ENCODE data around the gene CLASRP.

The CLASRP gene

DNA sequence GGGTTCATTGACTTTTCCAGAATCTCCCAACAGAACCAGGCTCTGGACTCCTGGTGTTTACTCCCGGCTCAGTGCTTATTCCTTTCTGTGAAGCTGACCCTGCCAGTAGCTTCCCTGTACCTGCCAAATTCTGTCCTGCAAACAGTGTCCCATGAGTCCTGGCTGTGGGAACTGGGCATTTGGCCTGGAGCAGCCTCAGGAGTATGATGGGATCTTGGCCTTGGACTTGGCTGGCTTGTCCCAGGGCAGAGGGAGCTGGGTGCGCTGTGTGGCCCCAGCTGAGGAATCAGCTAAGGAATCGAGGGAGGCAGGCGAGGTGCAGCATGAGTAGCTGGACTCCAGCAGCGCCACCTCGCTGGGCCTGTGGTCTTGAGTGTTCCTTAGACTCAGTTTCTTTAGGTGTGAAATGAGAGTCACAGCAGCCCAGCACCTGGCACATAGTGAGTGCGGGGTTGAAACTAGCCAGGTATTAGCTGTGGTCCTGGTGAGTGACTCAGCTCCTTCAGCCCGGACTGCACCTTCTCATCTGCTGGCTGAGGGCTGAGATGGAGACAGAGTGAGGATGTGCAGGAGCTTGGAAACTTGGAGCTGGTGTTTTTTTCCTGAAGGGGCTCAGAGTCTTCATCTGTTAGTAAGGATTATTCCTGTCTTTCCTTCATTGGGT, 10.4 kb downstream of the CLASRP start:
- Histone ChIP-seq H3K9me3 (replicated peaks; ENCODE audit: low read length) (no peaks in the 10 kb centered on the region), H3K27me3 (ENCODE audit: control insufficient read depth, insufficient read depth, low read length) (no peaks in the 10 kb centered on the region), H3K4me1 (ENCODE audit: control insufficient read depth, insufficient read depth, low read length) (no peaks in the 10 kb centered on the region), H3K4me2 (ENCODE audit: low read length) (no peak overlapping the region), H3K4me3 (ENCODE audit: low read length) (no peak overlapping the region), H3K9ac (ENCODE audit: low read depth, low read length) (no peak overlapping the region), H3K36me3 (ENCODE audit: insufficient read depth, low read length) (peaks cover 47% of the 10 kb centered on the region)

DNA sequence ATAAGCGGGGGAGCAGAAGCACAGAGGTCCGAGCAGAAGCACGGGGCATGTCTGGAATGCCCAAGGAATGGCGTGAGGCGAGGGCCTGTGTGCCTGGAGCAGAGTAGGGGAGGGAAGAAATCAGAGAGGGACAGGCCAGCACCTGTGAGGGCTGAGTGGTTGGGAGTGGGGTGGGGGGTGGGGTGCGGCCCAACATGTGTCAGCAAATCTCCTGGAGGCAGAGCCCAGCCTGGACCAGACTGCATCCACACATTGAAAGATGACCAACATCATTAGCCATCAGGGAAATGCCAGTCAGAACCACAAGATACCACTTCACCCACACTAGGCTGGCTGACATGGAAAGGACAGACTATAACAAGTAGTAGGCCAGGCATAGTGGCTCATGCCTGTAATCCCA, 11.2 kb downstream of the CLASRP start:
- no peak overlapping the region for H3K4me2 ChIP-seq (ENCODE audit: low read length)
- no peak overlapping the region for H3K4me3 ChIP-seq (ENCODE audit: low read length)
- H3K27me3 ChIP-seq (ENCODE audit: control insufficient read depth, insufficient read depth, low read length), result no peaks in the 10 kb centered on the region
- no peaks in the 10 kb centered on the region for H3K4me1 ChIP-seq (ENCODE audit: control insufficient read depth, insufficient read depth, low read length)
- no peaks in the 10 kb centered on the region for H3K9me3 ChIP-seq (replicated peaks; ENCODE audit: low read length)
- H3K9ac ChIP-seq (ENCODE audit: low read depth, low read length), result no peak overlapping the region
- peaks cover 45% of the 10 kb centered on the region for H3K36me3 ChIP-seq (ENCODE audit: insufficient read depth, low read length)

DNA sequence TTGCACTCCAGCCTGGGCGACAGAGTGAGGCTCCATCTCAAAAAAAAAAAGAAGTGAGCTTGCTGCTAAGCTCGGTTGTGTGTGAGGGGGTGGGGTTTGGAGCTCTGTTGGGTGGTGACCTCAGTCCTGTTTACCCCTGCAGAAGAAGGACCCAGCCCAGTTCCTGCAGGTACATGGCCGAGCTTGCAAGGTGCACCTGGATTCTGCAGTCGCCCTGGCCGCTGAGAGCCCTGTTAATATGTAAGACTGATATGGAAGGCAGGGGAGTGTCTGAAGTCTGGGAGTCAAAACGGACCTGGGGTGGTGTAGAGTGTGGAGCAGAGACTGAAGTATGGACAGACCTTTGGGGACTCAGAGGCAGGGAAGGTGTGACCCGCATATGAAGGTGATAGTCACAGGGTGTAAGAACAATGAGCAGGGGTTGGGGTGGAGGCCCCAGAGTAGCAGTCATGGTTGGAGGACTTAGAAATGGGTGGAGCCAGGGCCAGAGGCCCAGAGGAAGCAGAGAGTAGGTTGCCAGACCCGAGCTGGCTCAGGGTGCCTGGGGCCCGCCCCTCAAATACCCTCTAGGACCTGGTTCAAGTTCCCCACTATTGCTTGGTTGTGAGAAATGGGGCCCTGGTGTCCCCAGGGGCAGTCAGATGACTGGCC, 13.2 kb downstream of the CLASRP start:
- Histone ChIP-seq H3K36me3 (ENCODE audit: insufficient read depth, low read length) (peaks cover 46% of the 10 kb centered on the region), H3K27me3 (ENCODE audit: control insufficient read depth, insufficient read depth, low read length) (no peaks in the 10 kb centered on the region), H3K4me2 (ENCODE audit: low read length) (no peak overlapping the region), H3K9ac (ENCODE audit: low read depth, low read length) (no peak overlapping the region), H3K4me1 (ENCODE audit: control insufficient read depth, insufficient read depth, low read length) (no peaks in the 10 kb centered on the region), H3K4me3 (ENCODE audit: low read length) (no peak overlapping the region), H3K9me3 (replicated peaks; ENCODE audit: low read length) (no peaks in the 10 kb centered on the region)

DNA sequence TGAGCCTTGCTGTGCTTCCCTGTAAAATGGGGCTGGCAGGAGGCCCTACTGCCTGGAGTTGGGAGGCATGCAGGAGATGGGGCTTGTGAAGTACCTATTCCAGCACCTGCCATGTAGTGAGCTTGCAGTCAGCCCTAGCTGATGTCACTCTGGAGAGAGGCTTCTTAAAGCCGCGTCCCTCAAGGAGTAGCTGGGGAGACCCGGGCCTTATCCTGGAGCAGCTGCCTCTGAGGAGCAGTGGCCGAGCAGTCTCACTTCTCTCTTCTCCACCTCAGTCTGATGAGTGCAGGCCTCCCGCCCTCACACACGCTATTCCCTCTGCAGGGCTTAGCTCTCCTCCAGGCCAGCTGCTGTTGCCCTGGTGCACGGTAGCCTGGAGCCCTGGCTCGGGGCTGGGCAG, 18.0 kb downstream of the CLASRP start:
- no peak overlapping the region for H3K4me2 ChIP-seq (ENCODE audit: low read length)
- H3K36me3 ChIP-seq (ENCODE audit: insufficient read depth, low read length), result peaks cover 84% of the 10 kb centered on the region
- H3K9ac ChIP-seq (ENCODE audit: low read depth, low read length), result no peak overlapping the region
- H3K4me3 ChIP-seq (ENCODE audit: low read length), result no peak overlapping the region
- no peaks in the 10 kb centered on the region for H3K9me3 ChIP-seq (replicated peaks; ENCODE audit: low read length)
- peaks cover 5% of the 10 kb centered on the region for H3K4me1 ChIP-seq (ENCODE audit: control insufficient read depth, insufficient read depth, low read length)
- H3K27me3 ChIP-seq (ENCODE audit: control insufficient read depth, insufficient read depth, low read length), result no peaks in the 10 kb centered on the region

DNA sequence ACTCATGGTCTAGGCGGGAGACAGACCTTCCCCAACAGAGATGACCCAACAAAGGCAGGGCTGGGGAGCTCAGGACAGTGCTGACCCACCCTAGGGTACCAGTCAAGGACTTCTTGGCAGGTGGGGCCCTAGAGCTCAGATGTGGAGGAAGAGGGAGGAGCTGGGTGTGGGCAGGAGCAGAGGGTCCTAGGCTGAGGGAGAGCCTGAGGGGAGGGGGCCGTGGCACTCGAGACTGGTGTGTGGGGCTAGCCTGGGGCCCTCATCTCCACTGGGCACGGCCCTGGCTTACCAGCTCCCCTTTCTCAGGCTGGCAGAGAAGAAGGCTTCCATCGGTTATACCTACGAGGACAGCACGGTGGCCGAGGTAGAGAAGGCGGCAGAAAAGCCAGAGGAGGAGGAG, 18.6 kb downstream of the CLASRP start:
- no peaks in the 10 kb centered on the region for H3K9me3 ChIP-seq (replicated peaks; ENCODE audit: low read length)
- H3K9ac ChIP-seq (ENCODE audit: low read depth, low read length), result no peak overlapping the region
- H3K27me3 ChIP-seq (ENCODE audit: control insufficient read depth, insufficient read depth, low read length), result no peaks in the 10 kb centered on the region
- no peak overlapping the region for H3K4me3 ChIP-seq (ENCODE audit: low read length)
- no peak overlapping the region for H3K4me2 ChIP-seq (ENCODE audit: low read length)
- peaks cover 81% of the 10 kb centered on the region for H3K36me3 ChIP-seq (ENCODE audit: insufficient read depth, low read length)
- H3K4me1 ChIP-seq (ENCODE audit: control insufficient read depth, insufficient read depth, low read length), result peaks cover 5% of the 10 kb centered on the region

DNA sequence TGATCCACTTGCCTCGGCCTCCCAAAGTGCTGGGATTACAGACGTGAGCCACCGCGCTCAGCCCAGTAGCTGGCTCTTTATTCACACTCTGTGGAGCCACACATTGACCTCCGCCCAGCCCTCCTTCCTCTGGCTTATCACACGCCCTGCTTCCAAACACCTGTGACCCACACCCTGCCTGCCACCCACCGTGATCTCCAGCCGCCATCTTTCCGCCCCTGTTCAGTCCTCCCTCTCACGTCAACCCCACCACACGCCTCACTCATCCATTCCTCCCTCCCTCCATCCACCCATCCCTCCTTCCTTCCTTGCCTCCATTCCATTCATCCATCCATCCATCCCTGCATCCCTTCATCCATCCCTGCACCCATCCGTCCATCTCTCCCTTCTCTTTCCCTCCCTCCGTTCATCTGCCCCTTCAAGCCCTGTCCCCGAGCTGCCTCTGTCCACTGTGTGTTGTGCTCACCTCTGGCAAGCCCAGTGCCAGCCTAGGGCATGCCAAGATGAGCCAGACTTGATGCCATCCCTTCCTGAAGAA, 19.8 kb downstream of the CLASRP start:
- Histone ChIP-seq H3K4me2 (ENCODE audit: low read length) (no peak overlapping the region), H3K9ac (ENCODE audit: low read depth, low read length) (no peak overlapping the region), H3K36me3 (ENCODE audit: insufficient read depth, low read length) (peaks cover 83% of the 10 kb centered on the region), H3K4me3 (ENCODE audit: low read length) (no peak overlapping the region), H3K9me3 (replicated peaks; ENCODE audit: low read length) (no peaks in the 10 kb centered on the region), H3K4me1 (ENCODE audit: control insufficient read depth, insufficient read depth, low read length) (peaks cover 5% of the 10 kb centered on the region), H3K27me3 (ENCODE audit: control insufficient read depth, insufficient read depth, low read length) (no peaks in the 10 kb centered on the region)

DNA sequence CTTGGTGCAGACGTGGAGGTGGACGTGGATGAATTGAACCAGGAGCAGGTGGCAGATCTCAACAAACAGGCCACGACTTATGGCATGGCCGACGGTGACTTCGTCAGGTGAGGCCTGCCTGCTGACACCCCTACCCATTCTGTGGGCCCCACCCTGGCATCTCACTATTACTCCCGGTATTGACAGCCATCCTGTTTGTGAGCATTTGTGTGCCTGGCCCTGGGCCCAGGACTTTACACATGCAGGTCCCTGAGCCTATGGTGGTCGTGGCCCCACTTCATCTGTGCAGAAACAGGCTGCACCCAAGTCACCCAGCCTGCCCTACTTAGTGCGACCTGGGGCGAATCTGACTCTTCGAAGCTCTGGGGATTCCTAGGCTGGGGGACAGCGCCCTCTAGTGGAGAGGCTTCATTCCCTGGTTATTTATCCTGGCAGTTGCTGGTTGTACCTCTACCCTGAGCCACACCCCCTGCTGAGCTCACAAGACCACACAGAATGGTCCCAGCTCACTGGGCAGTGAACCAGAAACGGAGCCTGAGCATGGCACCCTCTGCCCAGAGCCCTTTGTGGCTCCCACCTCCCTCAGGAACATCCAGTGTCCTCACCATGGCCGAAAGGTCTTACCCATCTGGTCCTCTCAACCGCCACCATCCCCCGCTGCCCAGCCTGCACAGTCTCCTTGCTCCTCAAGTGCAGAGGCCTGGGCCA, 20.6 kb downstream of the CLASRP start:
- H3K36me3 ChIP-seq (ENCODE audit: insufficient read depth, low read length), result peaks cover 82% of the 10 kb centered on the region
- H3K9ac ChIP-seq (ENCODE audit: low read depth, low read length), result no peak overlapping the region
- H3K9me3 ChIP-seq (replicated peaks; ENCODE audit: low read length), result no peaks in the 10 kb centered on the region
- H3K4me3 ChIP-seq (ENCODE audit: low read length), result no peak overlapping the region
- H3K27me3 ChIP-seq (ENCODE audit: control insufficient read depth, insufficient read depth, low read length), result no peaks in the 10 kb centered on the region
- peaks cover 5% of the 10 kb centered on the region for H3K4me1 ChIP-seq (ENCODE audit: control insufficient read depth, insufficient read depth, low read length)
- no peak overlapping the region for H3K4me2 ChIP-seq (ENCODE audit: low read length)

DNA sequence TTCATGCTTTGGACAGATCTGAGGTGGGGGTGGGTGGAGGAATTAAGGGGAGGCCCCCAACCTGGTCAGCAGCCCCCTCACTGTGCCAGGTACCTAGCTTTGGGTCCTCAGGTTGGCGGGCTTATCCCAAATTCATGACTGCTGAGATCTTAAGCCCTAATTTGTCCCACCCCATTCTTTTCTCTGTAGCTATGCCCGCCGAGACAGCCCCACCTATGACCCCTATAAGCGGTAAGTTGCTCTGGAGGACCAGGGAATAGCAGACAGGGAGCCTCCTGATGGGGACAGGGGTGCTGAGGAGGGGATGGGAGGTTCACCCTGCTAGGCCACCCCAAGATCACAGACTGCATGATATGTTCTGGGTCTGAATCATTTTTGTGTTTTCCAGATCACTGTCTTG, 23.1 kb downstream of the CLASRP start:
- peaks cover 84% of the 10 kb centered on the region for H3K36me3 ChIP-seq (ENCODE audit: insufficient read depth, low read length)
- H3K9ac ChIP-seq (ENCODE audit: low read depth, low read length), result no peak overlapping the region
- no peaks in the 10 kb centered on the region for H3K9me3 ChIP-seq (replicated peaks; ENCODE audit: low read length)
- peaks cover 5% of the 10 kb centered on the region for H3K4me1 ChIP-seq (ENCODE audit: control insufficient read depth, insufficient read depth, low read length)
- H3K4me3 ChIP-seq (ENCODE audit: low read length), result no peak overlapping the region
- H3K27me3 ChIP-seq (ENCODE audit: control insufficient read depth, insufficient read depth, low read length), result no peaks in the 10 kb centered on the region
- H3K4me2 ChIP-seq (ENCODE audit: low read length), result no peak overlapping the region

DNA sequence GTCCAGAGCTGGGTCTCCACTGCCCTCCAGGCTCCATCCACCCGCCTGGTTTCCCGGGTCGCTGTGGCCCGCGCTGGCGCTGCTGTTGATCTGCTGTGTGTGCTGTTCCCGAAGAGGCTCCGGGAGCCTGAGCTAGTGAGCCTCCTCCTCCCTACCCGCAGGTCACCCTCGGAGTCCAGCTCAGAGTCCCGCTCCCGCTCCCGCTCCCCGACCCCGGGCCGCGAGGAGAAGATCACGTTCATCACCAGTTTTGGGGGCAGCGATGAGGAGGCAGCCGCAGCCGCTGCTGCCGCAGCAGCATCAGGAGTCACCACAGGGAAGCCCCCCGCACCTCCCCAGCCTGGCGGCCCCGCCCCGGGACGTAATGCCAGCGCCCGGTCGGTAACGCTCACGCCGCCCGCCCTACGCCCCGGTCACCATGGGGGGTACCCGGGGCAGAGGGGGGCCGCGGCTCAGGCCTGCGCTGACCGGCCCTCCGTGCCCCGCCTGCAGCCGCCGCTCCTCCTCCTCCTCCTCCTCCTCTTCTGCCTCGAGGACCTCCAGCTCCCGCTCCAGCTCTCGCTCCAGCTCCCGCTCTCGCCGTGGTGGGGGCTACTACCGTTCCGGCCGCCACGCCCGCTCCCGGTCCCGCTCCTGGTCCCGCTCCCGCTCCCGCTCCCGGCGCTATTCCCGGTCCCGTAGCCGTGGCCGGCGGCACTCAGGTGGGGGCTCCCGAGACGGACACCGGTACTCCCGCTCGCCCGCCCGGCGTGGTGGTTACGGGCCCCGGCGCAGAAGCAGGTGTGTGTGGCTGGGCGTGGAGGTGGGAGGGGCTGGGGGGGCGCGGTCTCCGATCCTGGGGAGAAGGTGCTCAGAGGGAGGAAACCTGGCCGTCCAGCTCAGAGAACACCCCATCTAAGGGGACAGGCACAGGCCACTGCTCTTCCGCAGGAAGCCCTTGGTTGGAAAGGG, 25.3 kb downstream of the CLASRP start:
- Histone ChIP-seq H3K36me3 (ENCODE audit: insufficient read depth, low read length) (peaks cover 75% of the 10 kb centered on the region), H3K4me2 (ENCODE audit: low read length) (no peak overlapping the region)

DNA sequence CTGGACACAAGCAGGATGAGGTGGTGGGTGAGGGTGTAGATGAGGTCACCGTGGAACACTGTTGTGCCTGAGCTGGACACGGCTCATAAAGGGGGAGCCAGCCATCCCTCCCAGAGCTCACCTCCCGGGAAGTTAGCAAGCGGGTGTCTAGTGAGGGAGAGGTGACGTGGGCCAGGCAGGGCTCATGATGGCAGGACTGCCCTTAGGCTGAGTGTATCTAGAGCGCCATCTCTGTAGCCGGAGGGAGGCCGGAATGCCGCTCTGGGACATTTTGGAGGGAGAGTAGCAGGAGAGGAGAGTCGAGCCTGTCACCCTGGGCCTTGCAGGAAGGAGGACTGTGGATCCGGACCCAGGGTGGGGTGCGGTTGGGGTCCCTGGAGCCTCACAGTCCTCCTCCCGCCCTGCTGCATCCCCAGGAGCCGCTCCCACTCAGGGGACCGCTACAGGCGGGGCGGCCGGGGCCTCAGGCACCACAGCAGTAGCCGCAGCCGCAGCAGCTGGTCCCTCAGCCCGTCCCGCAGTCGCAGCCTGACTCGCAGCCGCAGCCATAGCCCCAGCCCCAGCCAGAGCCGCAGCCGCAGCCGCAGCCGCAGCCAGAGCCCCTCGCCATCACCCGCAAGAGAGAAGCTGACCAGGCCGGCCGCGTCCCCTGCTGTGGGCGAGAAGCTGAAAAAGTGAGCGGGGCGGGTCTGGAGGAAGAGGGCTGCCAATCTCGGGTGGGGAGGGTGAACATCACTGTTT, 28.2 kb downstream of the CLASRP start:
- no peaks in the 10 kb centered on the region for H3K9me3 ChIP-seq (replicated peaks; ENCODE audit: low read length)
- H3K27me3 ChIP-seq (ENCODE audit: control insufficient read depth, insufficient read depth, low read length), result no peaks in the 10 kb centered on the region
- no peak overlapping the region for H3K4me2 ChIP-seq (ENCODE audit: low read length)
- H3K9ac ChIP-seq (ENCODE audit: low read depth, low read length), result no peak overlapping the region
- H3K36me3 ChIP-seq (ENCODE audit: insufficient read depth, low read length), result peaks cover 65% of the 10 kb centered on the region
- H3K4me1 ChIP-seq (ENCODE audit: control insufficient read depth, insufficient read depth, low read length), result no peaks in the 10 kb centered on the region
- no peak overlapping the region for H3K4me3 ChIP-seq (ENCODE audit: low read length)

More for the DNA sequence above, 25.3 kb downstream of the CLASRP start:
- H3K4me1 ChIP-seq (ENCODE audit: control insufficient read depth, insufficient read depth, low read length), result peaks cover 5% of the 10 kb centered on the region
- H3K4me3 ChIP-seq (ENCODE audit: low read length), result no peak overlapping the region
- no peaks in the 10 kb centered on the region for H3K27me3 ChIP-seq (ENCODE audit: control insufficient read depth, insufficient read depth, low read length)
- H3K9me3 ChIP-seq (replicated peaks; ENCODE audit: low read length), result no peaks in the 10 kb centered on the region
- H3K9ac ChIP-seq (ENCODE audit: low read depth, low read length), result no peak overlapping the region
